ENCODE results near the gene KCND3.

DNA sequence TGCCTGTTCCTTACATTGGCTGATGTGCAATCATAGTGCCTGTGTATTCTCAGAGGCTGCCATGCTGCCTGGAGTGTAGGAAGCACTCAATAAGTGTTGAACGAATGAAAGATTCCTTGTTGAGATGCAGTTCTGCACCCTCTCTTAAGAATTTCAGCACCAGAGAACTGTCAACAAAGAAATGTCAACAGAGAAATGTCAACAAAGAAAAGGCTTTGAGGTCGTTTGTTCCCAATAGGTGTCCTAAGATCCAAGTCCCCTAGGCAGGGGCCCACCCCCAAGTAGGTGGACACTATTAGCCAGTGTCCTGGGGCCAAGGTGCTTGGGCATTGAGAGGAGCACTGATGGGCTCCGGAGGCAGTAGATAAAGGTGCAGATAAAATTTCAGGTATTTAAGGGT is 12.6 kb downstream of the KCND3 start:
- TF ChIP-seq, protein P1, sequence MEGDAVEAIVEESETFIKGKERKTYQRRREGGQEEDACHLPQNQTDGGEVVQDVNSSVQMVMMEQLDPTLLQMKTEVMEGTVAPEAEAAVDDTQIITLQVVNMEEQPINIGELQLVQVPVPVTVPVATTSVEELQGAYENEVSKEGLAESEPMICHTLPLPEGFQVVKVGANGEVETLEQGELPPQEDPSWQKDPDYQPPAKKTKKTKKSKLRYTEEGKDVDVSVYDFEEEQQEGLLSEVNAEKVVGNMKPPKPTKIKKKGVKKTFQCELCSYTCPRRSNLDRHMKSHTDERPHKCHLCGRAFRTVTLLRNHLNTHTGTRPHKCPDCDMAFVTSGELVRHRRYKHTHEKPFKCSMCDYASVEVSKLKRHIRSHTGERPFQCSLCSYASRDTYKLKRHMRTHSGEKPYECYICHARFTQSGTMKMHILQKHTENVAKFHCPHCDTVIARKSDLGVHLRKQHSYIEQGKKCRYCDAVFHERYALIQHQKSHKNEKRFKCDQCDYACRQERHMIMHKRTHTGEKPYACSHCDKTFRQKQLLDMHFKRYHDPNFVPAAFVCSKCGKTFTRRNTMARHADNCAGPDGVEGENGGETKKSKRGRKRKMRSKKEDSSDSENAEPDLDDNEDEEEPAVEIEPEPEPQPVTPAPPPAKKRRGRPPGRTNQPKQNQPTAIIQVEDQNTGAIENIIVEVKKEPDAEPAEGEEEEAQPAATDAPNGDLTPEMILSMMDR (IDR thresholded peaks at IDR 0.05; ENCODE audit: insufficient read depth, low read depth, low read length): no peak
- no peak for TF ChIP-seq EZH2 (IDR thresholded peaks at IDR 0.05; ENCODE audit: insufficient read depth, low read length)

Data from astrocyte (in vitro differentiated cells and primary cell).